Activated CD4-positive, alpha-beta T cell treated with anti-CD3 and anti-CD28 coated beads, Interleukin-2, Interleukin-6, amounts not matched to agents 100 ng/mL and 50 ng/mL, durations not matched to agents 16 hours and 8 hours (primary cell): ENCODE data around the gene SMAD7.
"Not testable (repeated sequence)": the region's sequence is repeated elsewhere in the genome, so short reads cannot be mapped to it uniquely, and the experiment has no call there.

Experiments used
- DNase-seq: peaks from one replicate; pipeline ENCODE4 v3.0.0-alpha.2; 2020

Gene SMAD7

GRCh38 chr18:48875314-48875941, 75.3 kb downstream of the SMAD7 start:
- DNase-seq: no peak

DNA sequence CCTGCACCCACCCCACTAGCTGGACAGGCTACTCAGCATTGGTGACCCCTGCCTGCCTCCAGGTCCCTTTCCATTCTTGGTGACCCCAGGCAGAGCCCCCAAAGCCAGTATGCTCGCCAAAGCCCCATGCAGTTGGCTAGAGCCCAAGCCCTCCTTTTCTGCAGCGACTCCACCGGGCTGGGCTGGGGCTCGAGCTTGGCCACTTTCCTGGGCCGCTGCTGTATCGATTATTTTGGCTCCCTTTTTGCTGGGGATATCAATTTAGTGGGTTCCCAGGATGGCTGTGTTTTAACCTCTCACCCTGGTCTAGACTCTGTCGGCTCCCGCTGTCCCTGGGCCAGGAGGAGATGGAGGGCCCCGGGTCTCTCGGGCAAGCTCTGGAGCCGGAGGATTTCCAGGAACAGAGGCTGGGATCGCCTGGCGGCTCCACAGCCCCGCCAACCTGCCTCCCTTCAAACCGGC, 76.0 kb downstream of the SMAD7 start:
- no peak for DNase-seq

- DNase-seq: no peak
These were observed 76.5 kb downstream of the SMAD7 start for GRCh38 chr18:48874233-48874632.

DNA sequence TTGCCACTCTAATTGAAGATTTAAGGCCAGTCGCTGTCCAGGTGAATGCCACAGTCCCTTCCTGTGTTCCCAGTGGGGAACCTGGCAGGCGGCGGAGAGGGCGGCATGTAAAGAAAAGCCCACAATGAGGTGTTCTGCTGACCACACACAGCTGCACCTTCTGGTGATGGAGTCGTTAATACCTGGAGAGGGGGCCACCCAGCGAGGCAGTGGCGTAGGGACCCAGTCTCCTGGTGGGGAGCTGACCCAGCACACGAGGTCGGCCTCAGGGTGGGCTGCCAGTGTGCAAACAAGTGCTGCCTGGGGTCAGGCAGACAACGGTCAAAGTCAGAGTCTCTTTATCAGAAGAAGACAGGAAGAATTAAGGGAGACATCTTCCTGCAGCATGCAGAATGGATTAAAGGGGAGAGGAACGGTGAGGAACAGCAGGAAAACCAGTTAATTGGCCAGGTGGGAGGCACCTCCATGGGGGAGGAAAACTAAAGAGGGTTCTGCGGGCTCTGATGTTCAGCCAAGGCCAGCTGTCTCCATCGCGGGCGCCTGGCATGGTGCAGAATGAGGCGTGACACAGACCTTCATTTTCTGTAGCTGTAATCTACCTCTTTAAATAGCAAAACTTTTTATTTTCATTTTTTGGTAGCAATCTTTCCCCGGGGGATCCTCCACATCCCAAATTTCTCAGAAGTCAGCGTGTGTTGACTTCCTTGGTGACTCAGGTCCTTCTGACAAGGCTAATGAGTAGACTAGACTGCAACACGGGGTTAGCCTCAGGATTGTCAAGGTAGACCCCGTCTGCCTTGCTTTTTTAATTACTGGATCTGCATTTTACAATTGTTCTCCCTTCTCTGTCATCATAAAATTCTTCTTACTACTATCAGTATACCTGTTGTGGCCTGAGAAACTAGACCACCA, 78.3 kb downstream of the SMAD7 start:
- DNase-seq: no peak

DNA sequence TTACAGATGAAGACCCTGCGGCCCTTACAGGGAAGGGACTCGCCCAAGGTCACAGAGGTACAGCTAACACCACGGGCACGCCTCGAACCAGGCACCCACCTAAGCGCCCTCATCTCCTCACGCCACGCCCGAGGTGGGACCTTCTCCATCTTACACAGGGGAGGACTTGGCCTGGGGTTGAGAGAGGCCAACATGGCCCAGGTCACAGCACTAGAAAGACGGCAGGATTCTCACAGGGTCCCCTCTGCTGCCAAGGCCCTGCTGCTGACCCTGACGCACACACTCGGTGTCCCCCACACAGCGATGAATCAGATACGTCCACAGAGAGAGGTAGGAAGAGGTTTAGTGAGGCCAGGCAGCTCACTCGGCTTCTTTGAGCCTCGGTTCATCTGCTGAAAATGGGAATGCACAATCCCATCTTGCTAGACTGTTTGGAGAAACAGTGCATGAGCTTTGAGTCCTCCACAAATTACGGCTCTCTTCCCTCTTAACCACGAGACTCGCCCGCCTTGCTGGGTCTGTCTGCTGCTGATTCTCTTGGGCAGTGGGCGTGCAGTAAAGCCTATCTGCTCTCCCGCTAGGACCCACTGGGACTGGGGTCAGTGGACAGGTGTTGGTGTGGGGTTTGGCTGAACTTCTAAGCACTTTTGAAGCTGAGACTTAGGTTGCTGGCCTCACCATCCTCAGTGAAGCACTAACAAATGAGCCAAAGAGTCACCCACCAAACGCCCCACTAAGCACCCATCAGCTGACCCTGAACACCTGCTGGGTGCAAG, 79.2 kb downstream of the SMAD7 start:
- DNase-seq: no peak

- not testable (repeated sequence) for DNase-seq
These were observed 79.8 kb downstream of the SMAD7 start for GRCh38 chr18:48870926-48871325.
